HepG2 (cell line): Measurements from ENCODE around the gene LENEP. TPM values are rescaled to one million over a fixed set of nuclear protein-coding genes. Genes with fewer than 3 reads are reported as not detected.

ENCODE experiments used
- ATAC-seq: fragments of 200-7000 bp; cut with Tn5 transposase; 3 replicates; pipeline ENCODE4 v1.9.1; 2020; ENCODE audit warnings: mild to moderate bottlenecking, moderate library complexity
- BruUV-seq: library from RNA; stranded (reverse); fragments of 400-500 nt; replicated peaks from 2 replicates; lab custom pipeline; 2021; lab: Mats Ljungman, UMichigan
- CTCF ChIA-PET: fragments of 300-600 bp; formaldehyde crosslinking; extraction: SDS; loops from one replicate; lab custom pipeline; 2021; ENCODE audit warnings: low total read pairs, inconsistent platforms, low intra/inter-chr PET ratio; lab: Yijun Ruan, JAX
- POLR2A ChIA-PET: fragments of 350-600 bp; sonication (Branson Sonifier 250); formaldehyde crosslinking; loops from one replicate; lab custom pipeline; 2020; ENCODE audit warnings: antibody characterized with exemption, inconsistent platforms; lab: Yijun Ruan, JAX
- DNase-seq: peaks from one replicate; pipeline ENCODE4 v3.0.0-alpha.2; 2015; ENCODE audit warnings: low spot score
- FAIRE-seq: peaks from 3 replicates; lab custom pipeline; 2011; peaks lifted over from hg19 to GRCh38; lab: Jason Lieb, UNC
- H2AFZ ChIP-seq: one replicate; pipeline ENCODE4 v1.6.1; 2011; ENCODE audit warnings: low read length, inconsistent platforms
- H3K27ac ChIP-seq: fragments of 300-600 bp; 3 replicates; pipeline ENCODE4 v1.8.0; 2011; ENCODE audit warnings: mixed run types, mild to moderate bottlenecking, mixed read lengths, low read length, inconsistent platforms; ENCODE audit not compliant: insufficient read depth; ENCODE audit errors: extremely low read length
- H3K27me3 ChIP-seq, 2 experiments: fragments of 200-600 bp in 1 of 2; 2 replicates in 1 of 2; 3 replicates in 1 of 2; pipeline versions ENCODE4 v1.6.0 to v1.8.0; 2011; ENCODE audit warnings: low read length in 2 of 2, mild to moderate bottlenecking in 2 of 2, moderate library complexity in 2 of 2, inconsistent platforms in 1 of 2; ENCODE audit not compliant: insufficient read depth in 2 of 2, control insufficient read depth in 1 of 2
- H3K36me3 ChIP-seq, 2 experiments: fragments of 200-600 bp in 1 of 2; replicated peaks in 1 of 2; 2 replicates in 1 of 2; 3 replicates in 1 of 2; pipeline versions ENCODE4 v1.5.1 to v1.8.0; 2011; ENCODE audit warnings: low read length in 2 of 2, inconsistent platforms in 1 of 2; ENCODE audit not compliant: insufficient read depth in 2 of 2, control insufficient read depth in 1 of 2
- H3K4me1 ChIP-seq: 2 replicates; pipeline ENCODE4 v1.5.1; 2012; ENCODE audit warnings: low read length, inconsistent platforms; ENCODE audit not compliant: insufficient read depth
- H3K4me2 ChIP-seq: 2 replicates; pipeline ENCODE4 v1.6.0; 2011; ENCODE audit warnings: low read depth, low read length, inconsistent platforms
- H3K4me3 ChIP-seq, 3 experiments: fragments of 200-600 bp in 1 of 3; sonication (generic), shearing (Covaris generic) in 1 of 3; replicated peaks in 1 of 3; 2 replicates each; pipeline ENCODE4 v1.5.1; 2011 to 2016; ENCODE audit warnings: low read length in 3 of 3, inconsistent platforms in 2 of 3, low read depth in 2 of 3, mild to moderate bottlenecking in 2 of 3, control low read depth in 1 of 3, mixed read lengths in 1 of 3; ENCODE audit not compliant: insufficient read depth in 1 of 3
- H3K79me2 ChIP-seq: one replicate; pipeline ENCODE4 v1.6.1; 2011; ENCODE audit warnings: low read length, inconsistent platforms; ENCODE audit not compliant: insufficient read depth
- H3K9ac ChIP-seq: 2 replicates; pipeline ENCODE4 v1.6.0; 2011; ENCODE audit warnings: mild to moderate bottlenecking, low read depth, low read length, inconsistent platforms; ENCODE audit not compliant: insufficient read depth
- H3K9me3 ChIP-seq: 2 replicates; pipeline ENCODE4 v1.5.1; 2012; ENCODE audit warnings: mild to moderate bottlenecking, low read length
- H4K20me1 ChIP-seq: 2 replicates; pipeline ENCODE4 v1.6.0; 2011; ENCODE audit warnings: inconsistent platforms, mild to moderate bottlenecking, low read length, moderate library complexity; ENCODE audit not compliant: insufficient read depth
- CBFB ChIP-seq: sonication (generic); formaldehyde crosslinking; IDR thresholded peaks from 2 replicates; pipeline ENCODE4 v1.4.0; 2020; ENCODE audit warnings: missing genetic modification reagents
- CHD4 ChIP-seq: fragments of 200-600 bp; sonication (generic); IDR thresholded peaks from 2 replicates; pipeline ENCODE4 v1.7.0; 2017; ENCODE audit warnings: mild to moderate bottlenecking, low read length, borderline replicate concordance
- GLMP ChIP-seq: sonication (generic); formaldehyde crosslinking; IDR thresholded peaks from 2 replicates; pipeline ENCODE4 v1.9.0; 2021; ENCODE audit warnings: missing genetic modification reagents, mild to moderate bottlenecking, borderline replicate concordance
- HMGXB4 ChIP-seq, 2 experiments: sonication (generic) in 1 of 2; formaldehyde crosslinking in 1 of 2; IDR thresholded peaks; 2 replicates each; pipeline versions ENCODE4 v1.4.0 to v1.6.1; 2018 to 2020; ENCODE audit warnings: missing genetic modification reagents in 2 of 2, borderline replicate concordance in 1 of 2, low read depth in 1 of 2, mild to moderate bottlenecking in 1 of 2, missing biosample characterization in 1 of 2
- MEIS1 ChIP-seq: sonication (generic); formaldehyde crosslinking; IDR thresholded peaks from 2 replicates; pipeline ENCODE4 v1.9.0; 2021; ENCODE audit warnings: mild to moderate bottlenecking, missing genetic modification reagents, moderate library complexity, borderline replicate concordance
- NCOR1 ChIP-seq: fragments of 200-600 bp; sonication (generic); IDR thresholded peaks from 2 replicates; pipeline ENCODE4 v1.7.0; 2017; ENCODE audit warnings: antibody characterized with exemption, low read length, borderline replicate concordance
- PREB ChIP-seq: sonication (generic); formaldehyde crosslinking; IDR thresholded peaks from 2 replicates; pipeline ENCODE4 v1.4.0; 2020; ENCODE audit warnings: missing genetic modification reagents
- SIN3A ChIP-seq: IDR thresholded peaks from 2 replicates; pipeline ENCODE4 v1.6.1; 2011; ENCODE audit warnings: low read depth, mild to moderate bottlenecking, control low read depth, low read length, borderline replicate concordance
- SKI ChIP-seq: fragments of 450-650 bp; IDR thresholded peaks from one replicate; pipeline ENCODE4 v1.6.1; 2018; ENCODE audit warnings: mild to moderate bottlenecking; ENCODE audit not compliant: partially characterized antibody
- SNAPC2 ChIP-seq: sonication (generic); formaldehyde crosslinking; IDR thresholded peaks from 2 replicates; pipeline ENCODE4 v1.8.1; 2022; ENCODE audit warnings: mild to moderate bottlenecking, missing genetic modification reagents
- TBL1XR1 ChIP-seq: fragments of 150-350 bp; IDR thresholded peaks from 2 replicates; pipeline ENCODE4 v1.6.1; 2014; ENCODE audit warnings: borderline replicate concordance, low read length; ENCODE audit not compliant: partially characterized antibody
- ZC3H4 ChIP-seq: sonication (generic); formaldehyde crosslinking; IDR thresholded peaks from 2 replicates; pipeline ENCODE4 v1.4.0; 2020; ENCODE audit warnings: missing genetic modification reagents, borderline replicate concordance
- ZNF432 ChIP-seq: sonication (generic); formaldehyde crosslinking; IDR thresholded peaks from 2 replicates; pipeline ENCODE4 v1.5.0; 2020; ENCODE audit warnings: missing genetic modification reagents, mild to moderate bottlenecking, borderline replicate concordance
- ZNF766 ChIP-seq: sonication (generic); formaldehyde crosslinking; IDR thresholded peaks from 2 replicates; pipeline ENCODE4 v1.5.0; 2020; ENCODE audit warnings: missing genetic modification reagents, borderline replicate concordance
- ZNF841 ChIP-seq: sonication (generic); formaldehyde crosslinking; IDR thresholded peaks from 2 replicates; pipeline ENCODE4 v1.8.1; 2023; ENCODE audit warnings: missing genetic modification reagents, borderline replicate concordance
- WGBS: methylation state at CpG from one replicate; pipeline ENCODE4 v1.1.6; 2017; ENCODE audit warnings: low lambda C conversion rate; 5-methylcytosine and 5-hydroxymethylcytosine counted together
- in situ Hi-C: cut with HindIII; loops from 2 replicates; pipeline ENCODE4 v1.10.0; 2017; ENCODE audit warnings: low pct_unique_long_range_greater_than_20kb; ENCODE audit not compliant: extremely low pct_ligation_motif_present
- intact Hi-C: fragments of 100-400 bp; cut with micrococcal nuclease; formaldehyde crosslinking; loops from one replicate; pipeline ENCODE4 v1.10.0; 2022; ENCODE audit not compliant: unreplicated experiment
- polyA plus RNA-seq, 8 experiments: library from polyadenylated mRNA; depleted of rRNA in 3 of 8; stranded (reverse) in 7 of 8; unstranded in 1 of 8; fragments of >200 nt; fragmentation: Illumina TruSeq in 4 of 8; extraction: Trizol in 4 of 8; gene quantifications; 2 replicates each; pipeline versions ENCODE4 v1.2.1 to v1.2.3, GENCODE V29; 2011 to 2016; ENCODE audit warnings: low read depth in 4 of 8, missing spikeins in 1 of 8, mixed read lengths in 1 of 8; ENCODE audit not compliant: insufficient read depth in 1 of 8
- total RNA-seq, 5 experiments: library from RNA; depleted of rRNA; stranded (reverse); fragments of >200 nt; fragmentation: Illumina TruSeq; extraction: Trizol; gene quantifications; 2 replicates each; pipeline ENCODE4 v1.2.3, GENCODE V29; 2016; ENCODE audit warnings: low read depth in 1 of 5

LENEP gene
- total and polyA plus RNA-seq, 2 of the 13 experiments (the other 11 are each of a cell fraction or from before 2014, with no cell fraction given): 0.29 TPM; not detected in 1

- no peak for TF ChIP-seq GLMP (CRISPR knock-in tag)
- TF ChIP-seq PREB (CRISPR knock-in tag): no peak
- TF ChIP-seq SIN3A: peak; percentile 79
- TF ChIP-seq SKI: peak; percentile 94
- TF ChIP-seq TBL1XR1: no peak
- peak; percentile 40; the same call in 1 of the 2 replicates for TF ChIP-seq NCOR1
These were observed 7.5 kb downstream of the LENEP start (continued) for GRCh38 chr1:155000726-155001424.

GRCh38 chr1:155001425-155001674 is 8.0 kb downstream of the LENEP start:
- 0% methylated on average over 11 of the region's 11 CpGs for WGBS
- Histone ChIP-seq H3K27me3 (no peaks in the 10 kb centered on the region; a peak in 1 of 5 replicates), H3K4me2 (peak overlapping the region; percentile 100), H3K9me3 (no peaks in the 10 kb centered on the region), H3K27ac (peak overlapping the region; percentile 97), H3K36me3 (no peaks in the 10 kb centered on the region), H3K9ac (peak overlapping the region; percentile 83), H2AFZ (no peak overlapping the region), H3K4me1 (peaks cover 38% of the 10 kb centered on the region), H3K79me2 (peaks cover 22% of the 10 kb centered on the region), H4K20me1 (no peaks in the 10 kb centered on the region), H3K4me3 (peak overlapping the region; percentile 70 to 86 (median 84))
- POLR2A ChIA-PET: interaction anchor here (0.6 to 6.7 kb wide), 25 partner anchors 8 to 442 kb away, joined by 3 to 90 read pairs (median 6); partner anchors contain the start of genes ADAM15, FLAD1, LENEP and PBXIP1
- CTCF ChIA-PET: interaction anchor here (1.8 to 6.8 kb wide), 2 partner anchors 16 to 82 kb away, joined by 4 to 54 read pairs; no protein-coding TSS in a partner anchor
- FAIRE-seq: no peak
- DNase-seq: no peak
- no peak for ATAC-seq
- BruUV-seq: no TSS peak
- in situ Hi-C loops: no loop called here
- intact Hi-C loops: loop anchor here (1.0 to 5.0 kb wide), 3 partner anchors 16 to 444 kb away; partner anchors contain the start of genes PYGO2 and UBE2Q1
- peak; percentile 85; the same call in 1 of the 2 replicates for TF ChIP-seq CHD4
- TF ChIP-seq ZNF432: 0 out of 2 replicates have a peak, but pooled peaks have one; percentile 36
- peak; percentile 67; the same call in 1 of the 2 replicates for TF ChIP-seq ZC3H4 (CRISPR knock-in tag)
- 0 out of 2 replicates have a peak, but pooled peaks have one; percentile 3 for TF ChIP-seq MEIS1
- TF ChIP-seq HMGXB4 (CRISPR knock-in tag; IDR thresholded peaks at IDR 0.05; ENCODE audit: borderline replicate concordance in 1 of 2, low read depth in 1 of 2): peak in 1 of 2 experiments; percentile 3; a peak in 1 of 4 replicates
- TF ChIP-seq CBFB (CRISPR knock-in tag): 0 out of 2 replicates have a peak, but pooled peaks have one; percentile 5
- 0 out of 2 replicates have a peak, but pooled peaks have one; percentile 19 for TF ChIP-seq ZNF766 (CRISPR knock-in tag)
- TF ChIP-seq SNAPC2 (CRISPR knock-in tag): no peak
- TF ChIP-seq ZNF841 (CRISPR knock-in tag): no peak
